DND-41 (cell line): ENCODE measurements around the gene GRHL3.

Source experiments
- CTCF ChIP-seq: IDR thresholded peaks from 2 replicates; pipeline ENCODE4 v1.5.1; 2012; ENCODE audit warnings: borderline replicate concordance, low read length, moderate library complexity, mild to moderate bottlenecking; ENCODE audit not compliant: poor library complexity, severe bottlenecking; ENCODE audit errors: extremely low read depth
- EZH2 ChIP-seq: IDR thresholded peaks from 3 replicates; pipeline ENCODE4 v1.6.1; 2012; ENCODE audit warnings: borderline replicate concordance, low read depth, mild to moderate bottlenecking, moderate library complexity, low read length, inconsistent platforms; ENCODE audit not compliant: severe bottlenecking

DNA sequence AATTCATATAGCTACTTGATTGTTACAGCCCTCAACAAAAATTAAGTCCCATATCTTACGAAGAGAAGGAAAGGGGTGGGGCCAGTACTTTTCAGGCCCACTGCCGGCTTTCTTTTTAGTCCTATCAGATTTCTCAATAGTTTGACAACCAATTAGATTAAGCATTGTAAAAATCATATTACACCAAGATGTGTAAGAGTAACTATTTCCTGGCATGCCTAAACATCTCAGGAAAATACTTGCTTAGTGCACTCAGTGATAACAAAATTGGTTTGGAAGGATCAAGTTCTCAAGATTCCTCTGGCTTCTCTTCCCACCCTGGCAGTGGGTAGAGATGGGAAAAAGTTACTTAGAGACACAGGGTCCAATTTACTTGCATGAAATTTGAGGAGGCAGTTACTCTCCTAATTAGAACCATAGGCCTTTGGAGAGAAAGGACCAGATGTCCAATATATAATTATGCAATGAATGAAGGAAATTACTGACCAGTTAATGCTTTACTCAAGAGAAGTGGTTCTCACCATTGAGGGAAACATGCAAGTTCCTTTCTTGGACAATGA, 64.3 kb downstream of the GRHL3 start:
- no peak for TF ChIP-seq CTCF
- no peak for TF ChIP-seq EZH2
